Erythroblast (primary cell): ENCODE measurements around the gene ESYT3.
"Not testable (repeated sequence)": the region's sequence is repeated elsewhere in the genome, so short reads cannot be mapped to it uniquely, and the experiment has no call there.

ENCODE experiments used
- DNase-seq, 2 experiments: peaks; one replicate each; lab custom pipeline; 2025; lab: John Stamatoyannopoulos, UW
- GATA1 ChIP-seq: IDR thresholded peaks from 2 replicates; pipeline ENCODE4 v1.6.1; 2011; ENCODE audit warnings: low read depth, mild to moderate bottlenecking, control low read depth, low read length, moderate library complexity
- POLR2A ChIP-seq: IDR thresholded peaks from 2 replicates; pipeline ENCODE4 v1.6.1; 2011; ENCODE audit warnings: mild to moderate bottlenecking, low read length

ESYT3 gene

DNA sequence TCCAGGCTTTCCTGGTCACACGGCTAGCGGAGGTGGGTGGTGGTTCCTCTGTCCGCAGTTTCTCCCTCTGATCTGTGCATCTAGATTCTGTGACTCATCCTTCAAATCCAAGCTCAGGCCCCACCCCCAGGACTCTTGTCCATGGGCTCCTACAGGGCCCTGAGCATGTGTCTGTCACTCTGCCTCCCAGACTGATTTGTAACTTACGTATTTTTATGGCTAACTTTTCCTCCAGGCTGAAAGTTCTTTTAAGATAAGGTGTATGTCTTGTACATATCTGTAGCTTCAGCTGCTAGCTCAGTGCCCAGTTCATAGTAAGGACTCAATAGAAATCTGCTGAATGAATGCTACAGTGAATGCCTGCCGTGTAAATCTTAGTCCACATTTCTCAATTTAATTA is 8.0 kb downstream of the ESYT3 start:
- TF ChIP-seq GATA1, result no peak
- TF ChIP-seq POLR2A, result no peak
- DNase-seq, result peak; percentile 5 to 39

DNA sequence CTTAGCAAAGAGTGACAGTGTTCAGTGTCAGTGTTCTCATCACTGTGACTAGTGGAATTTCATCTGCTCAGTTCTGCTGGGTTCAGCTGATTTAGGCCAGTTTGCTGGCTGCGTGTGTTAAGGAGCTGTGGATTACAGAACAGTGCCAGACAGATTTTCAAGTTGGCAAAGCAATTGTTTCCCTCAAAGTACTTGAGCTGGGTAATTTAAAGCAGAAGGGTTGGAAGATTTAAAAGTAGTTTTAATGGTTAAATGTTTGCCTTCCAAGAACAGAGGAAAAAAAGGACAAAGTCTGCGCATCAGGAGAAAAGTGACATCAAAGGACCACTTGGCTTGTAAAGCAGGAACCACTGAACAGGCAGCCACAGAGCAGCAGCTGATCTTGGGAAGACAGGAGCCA is 8.7 kb downstream of the ESYT3 start:
- DNase-seq, result no peak

DNA sequence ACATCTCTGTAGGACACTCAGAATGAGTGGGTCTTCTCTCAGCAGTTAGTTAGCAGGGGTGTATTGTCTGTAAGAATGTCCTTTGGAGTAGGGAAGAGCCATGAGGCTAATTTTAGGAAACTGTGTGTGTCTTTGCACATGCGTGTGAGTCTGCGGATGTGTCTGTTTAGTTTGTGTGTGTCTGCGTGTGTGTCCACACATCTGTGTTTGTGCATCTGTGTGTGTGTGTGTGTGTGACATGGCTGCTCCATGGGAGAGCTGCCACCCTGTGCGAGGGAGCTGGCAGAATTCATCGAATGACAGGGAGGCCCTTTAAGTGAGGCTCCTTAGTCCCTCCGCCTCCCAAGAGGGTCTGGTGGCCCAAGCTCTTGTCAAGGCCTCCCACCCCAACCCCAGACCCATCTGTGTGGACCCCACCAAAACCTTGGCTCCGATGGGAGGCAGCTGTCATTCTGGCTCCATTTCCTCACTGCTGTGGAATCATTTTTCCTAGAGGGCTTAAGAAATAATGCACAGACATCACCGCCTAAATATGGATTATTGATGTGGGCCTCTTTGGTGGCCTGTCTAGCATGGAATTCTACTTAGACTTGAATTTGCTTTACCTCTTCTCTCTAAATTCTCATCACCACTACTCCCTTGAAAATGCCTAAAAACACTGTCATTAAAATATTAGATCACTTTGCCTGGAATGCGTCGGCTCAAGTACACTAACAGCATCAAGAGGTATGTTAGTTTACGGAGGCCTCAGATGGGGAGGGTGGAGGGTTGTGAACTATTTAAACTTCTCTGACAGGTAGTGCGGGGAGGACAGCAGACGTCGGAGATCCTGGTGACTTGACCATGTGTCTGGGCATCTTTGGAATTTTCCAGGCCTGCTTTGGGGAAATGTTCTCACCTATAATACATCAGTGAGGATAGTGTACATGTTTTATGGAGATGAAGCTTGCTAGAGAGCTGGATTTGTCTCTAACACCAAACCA is 9.4 kb downstream of the ESYT3 start:
- DNase-seq, result no peak
- no peak for TF ChIP-seq GATA1
- TF ChIP-seq POLR2A, result no peak

More for the DNA sequence above, 8.7 kb downstream of the ESYT3 start:
- no peak for TF ChIP-seq POLR2A
- TF ChIP-seq GATA1, result no peak

DNA sequence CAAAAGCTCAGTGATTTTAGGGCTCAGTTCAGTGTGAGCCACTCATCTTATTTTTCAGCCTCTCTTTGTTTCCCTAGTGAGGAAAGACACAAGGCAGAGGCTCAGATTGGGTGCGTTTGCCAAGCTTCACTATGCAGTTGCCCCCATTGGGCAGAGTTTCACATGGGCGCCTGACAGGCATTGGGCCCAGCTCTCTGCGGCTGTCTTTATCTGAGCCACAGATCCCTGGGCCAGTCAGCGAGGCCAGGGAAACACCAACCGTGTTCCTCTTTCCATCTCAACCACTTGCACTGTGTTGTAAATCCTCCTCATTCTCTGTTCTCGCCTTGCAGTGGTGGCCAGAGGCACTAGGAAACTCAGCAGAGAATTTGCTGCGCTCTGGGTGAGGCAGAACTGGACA is 10.8 kb downstream of the ESYT3 start:
- DNase-seq, result no peak
- TF ChIP-seq GATA1 (no peak), POLR2A (no peak)

DNA sequence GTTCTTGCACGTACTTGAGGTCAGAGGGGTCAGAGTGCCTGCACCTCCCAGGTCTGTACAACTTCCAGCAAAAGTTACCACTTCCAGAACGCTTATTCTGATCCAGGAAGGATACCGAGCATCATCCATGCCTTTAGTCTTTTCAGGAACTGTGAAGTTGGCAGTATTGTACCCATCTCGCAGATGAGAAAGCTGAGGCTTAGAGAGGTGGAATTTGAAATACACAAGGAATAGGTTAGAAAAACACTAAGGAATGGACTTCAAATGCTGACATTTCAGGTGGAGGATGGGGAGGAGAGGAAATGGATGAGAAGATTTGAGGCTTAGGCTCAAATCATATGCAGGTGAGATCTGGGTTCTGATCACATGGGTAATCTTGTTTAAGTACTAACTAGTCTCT is 11.2 kb downstream of the ESYT3 start:
- TF ChIP-seq GATA1 (no peak), POLR2A (no peak)
- DNase-seq, result no peak

DNA sequence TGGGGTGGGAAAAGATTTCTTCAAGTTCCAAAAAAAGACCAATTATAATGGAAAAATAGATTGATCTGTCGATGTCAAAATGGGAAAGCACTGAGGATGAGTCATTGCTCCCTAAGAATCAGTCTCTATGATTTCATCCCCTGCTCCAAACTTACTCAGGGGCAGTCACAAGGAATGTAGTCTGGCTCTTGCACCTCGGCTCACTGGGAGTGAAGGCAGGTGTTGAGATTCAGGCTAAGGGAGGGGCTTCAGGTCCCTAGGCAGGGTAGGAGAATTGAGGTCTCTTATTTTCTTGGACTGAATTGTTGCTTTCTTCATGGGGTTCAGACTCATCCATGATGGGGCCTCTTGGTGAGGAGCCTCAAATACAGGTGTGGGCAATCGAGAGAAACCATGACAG is 14.2 kb downstream of the ESYT3 start:
- TF ChIP-seq POLR2A (no peak), GATA1 (no peak)
- no peak for DNase-seq

DNA sequence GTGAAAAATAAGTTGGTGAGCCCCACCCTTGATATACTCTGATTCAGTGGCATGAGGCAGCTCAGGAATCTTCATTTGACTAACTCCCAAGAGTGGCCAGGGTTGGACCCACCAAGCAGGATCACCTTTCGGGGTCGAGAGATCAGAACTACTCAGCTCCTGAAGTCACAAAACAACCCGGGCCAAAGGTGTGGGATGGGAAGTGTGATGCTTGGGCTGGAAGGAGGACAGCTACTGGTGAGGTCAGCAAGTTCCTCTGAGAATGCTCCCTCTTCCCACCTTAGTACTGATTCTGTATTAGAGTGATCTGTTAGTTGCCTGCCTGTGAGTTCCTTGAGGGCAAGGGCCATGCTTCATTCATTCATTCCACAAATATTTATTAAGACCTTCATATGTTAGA is 15.1 kb downstream of the ESYT3 start:
- TF ChIP-seq POLR2A (no peak), GATA1 (no peak)
- DNase-seq, result no peak

DNA sequence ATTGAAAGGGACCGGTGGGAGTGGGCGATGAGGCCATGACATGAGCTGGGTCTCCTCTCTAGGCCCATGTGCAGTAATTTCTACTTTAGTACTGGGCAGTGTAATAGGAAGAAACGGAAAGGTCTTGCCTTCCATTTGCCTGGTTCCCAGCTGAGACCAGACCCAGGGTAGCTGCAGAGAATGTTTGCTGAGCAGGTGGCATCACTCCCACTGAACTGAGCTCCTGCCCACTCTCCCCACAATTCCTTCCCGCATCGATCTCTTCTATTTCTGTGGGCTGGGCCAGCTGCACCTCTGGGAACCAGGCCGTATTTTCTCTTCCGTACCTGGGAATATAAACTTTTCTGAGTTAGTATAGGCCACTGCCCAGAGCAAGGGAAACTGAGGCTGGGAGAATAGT is 15.8 kb downstream of the ESYT3 start:
- TF ChIP-seq GATA1, result no peak
- TF ChIP-seq POLR2A, result no peak

DNA sequence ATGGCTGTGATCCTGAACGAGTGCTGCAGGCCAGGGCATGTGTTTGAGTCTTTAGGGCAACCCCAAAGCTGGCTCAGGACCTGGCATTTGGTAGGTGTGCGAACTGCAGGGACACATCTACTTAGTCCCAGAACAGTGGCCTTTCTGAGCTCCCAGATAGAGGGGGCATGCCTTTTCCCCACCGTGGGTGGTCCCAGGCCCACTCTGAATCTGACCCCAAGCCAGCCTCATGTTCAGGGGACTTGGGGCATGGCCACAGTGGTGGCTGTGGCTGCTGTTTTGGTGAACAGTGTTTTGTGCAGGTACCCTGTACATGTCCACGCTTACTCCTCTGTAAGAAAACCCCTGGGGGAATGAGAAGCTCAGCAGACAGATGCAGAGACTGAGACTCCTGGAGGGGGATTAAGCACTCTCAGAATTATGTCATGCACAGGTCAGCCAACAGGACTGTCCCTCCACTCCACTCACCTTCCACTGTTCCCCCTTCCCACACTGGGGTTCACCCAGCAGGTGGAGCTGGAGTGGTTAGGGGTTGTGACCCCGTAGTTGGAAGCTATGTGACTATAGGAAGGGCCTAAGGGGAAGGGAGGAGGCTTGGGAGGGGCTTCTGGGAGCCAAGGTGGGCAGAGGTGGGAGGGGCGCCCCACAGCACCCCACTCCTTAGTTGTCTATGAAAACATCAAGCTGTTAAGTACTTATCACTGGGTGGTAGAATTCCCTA is 16.4 kb downstream of the ESYT3 start:
- DNase-seq, result no peak
- TF ChIP-seq POLR2A, result no peak
- no peak for TF ChIP-seq GATA1

More for the DNA sequence above, 15.8 kb downstream of the ESYT3 start:
- DNase-seq, result no peak

DNA sequence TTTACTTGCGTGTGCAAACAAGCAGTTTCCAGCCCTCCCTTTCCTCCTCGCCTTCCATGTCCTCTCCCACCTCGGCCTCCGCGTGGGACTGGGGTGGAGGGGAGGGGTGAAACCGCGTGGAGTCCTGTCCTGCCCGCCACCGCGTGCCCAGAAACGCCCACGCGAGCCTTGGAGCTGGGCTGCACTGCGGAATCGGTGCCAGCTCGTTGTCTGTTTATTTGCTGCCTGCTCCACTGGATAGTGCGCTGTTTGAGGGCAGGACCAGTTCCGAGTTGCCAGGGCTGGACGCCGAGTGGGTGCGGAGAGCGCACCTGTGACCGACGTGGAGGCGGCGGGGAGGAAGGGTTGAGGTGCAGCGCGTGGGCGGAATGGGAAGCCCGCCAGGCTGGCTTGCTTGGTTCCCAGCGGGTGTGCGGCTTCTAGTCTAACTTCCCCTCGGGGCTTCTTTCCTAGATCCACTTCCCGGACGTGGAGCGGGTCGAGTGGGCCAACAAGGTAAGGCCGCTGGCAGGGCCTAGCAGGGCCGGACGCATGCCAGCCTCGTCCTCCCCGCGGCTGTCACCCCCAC is 17.3 kb downstream of the ESYT3 start:
- no peak for TF ChIP-seq GATA1
- TF ChIP-seq POLR2A, result no peak
- no peak for DNase-seq

DNA sequence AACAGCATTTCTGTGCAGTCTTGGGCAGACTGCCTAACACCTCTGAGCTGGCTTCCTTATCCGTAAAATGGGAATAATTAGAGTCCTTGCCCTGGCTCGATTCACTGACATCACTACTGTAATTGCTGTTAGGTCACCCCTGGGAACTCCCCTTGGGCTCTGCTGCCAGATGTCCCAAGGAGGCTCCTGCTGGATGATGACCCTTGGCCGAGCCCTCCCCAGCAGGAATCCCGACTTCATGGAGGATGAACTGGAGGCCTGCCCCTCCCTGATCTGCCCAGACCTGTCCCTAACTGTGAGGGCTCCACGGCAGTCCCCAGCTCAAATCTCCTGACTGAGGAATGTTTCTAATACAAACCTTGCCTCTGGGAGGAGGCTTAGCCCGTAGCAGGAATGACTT is 18.0 kb downstream of the ESYT3 start:
- no peak for DNase-seq
- TF ChIP-seq POLR2A (no peak), GATA1 (no peak)

DNA sequence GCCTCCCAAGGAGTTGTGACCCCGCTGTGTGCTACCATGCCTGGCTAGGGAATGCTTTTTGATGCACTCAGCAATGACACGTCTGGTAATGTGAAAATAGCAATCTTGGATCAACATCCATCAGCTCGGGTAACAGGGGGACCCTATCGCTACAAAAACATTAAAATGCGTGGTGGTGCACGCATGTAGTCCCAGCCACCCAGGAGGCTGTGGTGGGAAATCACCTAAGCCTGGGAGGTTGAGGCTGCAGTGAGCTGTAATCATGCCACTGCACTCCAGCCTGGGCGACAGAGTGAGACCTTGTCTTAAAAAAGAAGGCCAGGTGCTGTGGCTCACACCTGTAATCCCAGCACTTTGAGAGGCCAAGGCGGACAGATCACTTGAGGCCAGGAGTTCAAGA is 19.5 kb downstream of the ESYT3 start:
- DNase-seq, result not testable (repeated sequence)

DNA sequence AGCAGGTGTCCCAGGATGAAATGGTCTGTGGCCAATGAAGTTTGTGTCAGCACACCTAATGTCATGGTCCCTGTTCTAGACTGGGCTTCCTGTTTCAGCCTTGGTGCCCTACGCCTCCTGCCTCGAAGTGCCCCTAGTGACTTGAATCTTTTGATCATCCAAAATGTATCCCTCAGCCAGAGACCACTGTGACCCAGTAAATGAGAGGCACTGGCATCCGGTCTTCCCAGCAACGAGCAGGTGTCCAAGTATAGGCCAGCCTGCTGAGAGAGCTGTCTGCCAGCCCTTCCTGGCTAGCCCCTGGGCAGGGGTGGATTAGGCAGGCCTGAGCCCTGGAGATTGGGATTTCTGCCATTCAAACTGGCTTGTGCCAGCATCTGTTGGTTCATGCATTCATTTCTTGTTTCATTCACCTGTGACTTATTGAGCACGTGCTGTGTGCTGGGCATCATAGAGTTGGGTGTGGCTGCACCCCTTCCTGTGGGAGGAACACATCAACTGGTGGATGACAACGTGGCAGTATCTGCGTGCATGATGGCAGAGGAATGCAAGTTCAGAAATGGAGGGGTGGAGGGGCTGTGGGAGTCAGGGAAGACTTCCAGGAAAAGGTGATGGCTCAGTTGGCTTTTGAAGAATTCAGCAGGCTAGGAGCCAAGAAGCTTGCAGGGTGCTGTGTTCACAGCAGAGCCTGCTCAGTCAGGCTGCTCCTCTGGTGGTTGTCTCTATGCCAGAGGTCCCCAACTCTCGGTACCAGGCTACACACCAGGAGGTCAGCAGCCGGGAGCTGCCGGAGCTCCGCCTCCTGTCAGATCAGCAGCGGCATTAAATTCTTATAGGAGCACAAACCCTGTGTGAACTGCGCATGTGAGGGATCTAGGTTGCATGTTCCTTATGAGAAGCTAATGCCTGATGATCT is 21.6 kb downstream of the ESYT3 start:
- DNase-seq, result no peak

More for the DNA sequence above, 21.6 kb downstream of the ESYT3 start:
- TF ChIP-seq GATA1, result no peak
- no peak for TF ChIP-seq POLR2A
